IMR-90 (cell line): ENCODE results near the gene CREBBP. TPM values are rescaled to one million over a fixed set of nuclear protein-coding genes. Genes with fewer than 3 reads are reported as not detected.

Source experiments
- ATAC-seq: fragments of 200-7000 bp; cut with Tn5 transposase; 2 replicates; pipeline ENCODE4 v1.9.1; 2020; ENCODE audit warnings: low read depth, mild to moderate bottlenecking, moderate library complexity
- BruUV-seq: library from RNA; stranded (reverse); fragments of 400-500 nt; replicated peaks from 2 replicates; lab custom pipeline; 2021; lab: Mats Ljungman, UMichigan
- CTCF ChIA-PET: fragments of 300-600 bp; formaldehyde crosslinking; extraction: SDS; loops from one replicate; lab custom pipeline; 2021; ENCODE audit warnings: antibody characterized with exemption; lab: Yijun Ruan, JAX
- POLR2A ChIA-PET: fragments of 300-600 bp; sonication (Branson Sonifier 250); formaldehyde crosslinking; loops from one replicate; lab custom pipeline; 2022; ENCODE audit warnings: antibody characterized with exemption; ENCODE audit not compliant: unreplicated experiment; lab: Charles Lee
- DNase-seq: peaks from one replicate; pipeline ENCODE4 v3.0.0; 2013
- H2AFZ ChIP-seq: replicated peaks from 2 replicates; pipeline ENCODE3; 2013; ENCODE audit warnings: low read length, mild to moderate bottlenecking; ENCODE audit not compliant: poor library complexity
- H2AK5ac ChIP-seq: 2 replicates; pipeline ENCODE4 v1.6.1; 2013; ENCODE audit warnings: low read depth, low read length, inconsistent platforms
- H2AK9ac ChIP-seq: replicated peaks from 2 replicates; pipeline ENCODE3; 2013; ENCODE audit warnings: mild to moderate bottlenecking, low read depth, low read length, moderate library complexity; ENCODE audit not compliant: poor library complexity
- H2BK120ac ChIP-seq: 2 replicates; pipeline ENCODE4 v1.6.1; 2013; ENCODE audit warnings: low read depth, low read length, inconsistent platforms
- H2BK15ac ChIP-seq: 3 replicates; pipeline ENCODE4 v1.6.1; 2013; ENCODE audit warnings: low read depth, low read length, inconsistent platforms
- H2BK20ac ChIP-seq: 2 replicates; pipeline ENCODE4 v1.6.1; 2013; ENCODE audit warnings: low read depth, mild to moderate bottlenecking, inconsistent platforms, low read length, moderate library complexity
- H2BK5ac ChIP-seq: 2 replicates; pipeline ENCODE4 v1.6.1; 2013; ENCODE audit warnings: mild to moderate bottlenecking, low read depth, low read length, inconsistent platforms; ENCODE audit not compliant: poor library complexity, severe bottlenecking
- H3K14ac ChIP-seq: replicated peaks from 2 replicates; pipeline ENCODE4 v1.6.1; 2013; ENCODE audit warnings: low read depth, low read length, inconsistent platforms
- H3K18ac ChIP-seq: 2 replicates; pipeline ENCODE4 v1.6.1; 2013; ENCODE audit warnings: low read depth, low read length, control low read depth
- H3K23ac ChIP-seq: 2 replicates; pipeline ENCODE4 v1.6.1; 2013; ENCODE audit warnings: low read depth, low read length, inconsistent platforms
- H3K27ac ChIP-seq: 2 replicates; pipeline ENCODE4 v1.5.1; 2013; ENCODE audit warnings: mild to moderate bottlenecking, control low read depth, low read length; ENCODE audit not compliant: insufficient read depth
- H3K27me3 ChIP-seq: 2 replicates; pipeline ENCODE4 v1.6.1; 2013; ENCODE audit warnings: low read length; ENCODE audit not compliant: control insufficient read depth, insufficient read depth
- H3K36me3 ChIP-seq: 2 replicates; pipeline ENCODE4 v1.6.1; 2013; ENCODE audit warnings: low read length, mixed read lengths; ENCODE audit not compliant: control insufficient read depth, insufficient read depth
- H3K4ac ChIP-seq: 2 replicates; pipeline ENCODE4 v1.6.1; 2013; ENCODE audit warnings: low read depth, low read length, inconsistent platforms
- H3K4me1 ChIP-seq: 2 replicates; pipeline ENCODE4 v1.6.1; 2013; ENCODE audit warnings: low read length, mixed read lengths; ENCODE audit not compliant: control insufficient read depth, insufficient read depth
- H3K4me2 ChIP-seq: 2 replicates; pipeline ENCODE4 v1.6.1; 2013; ENCODE audit warnings: low read depth, mild to moderate bottlenecking, control low read depth, low read length, moderate library complexity
- H3K4me3 ChIP-seq: 2 replicates; pipeline ENCODE4 v1.5.1; 2013; ENCODE audit warnings: low read depth, mild to moderate bottlenecking, control low read depth, low read length, moderate library complexity; ENCODE audit not compliant: insufficient read depth
- H3K56ac ChIP-seq: 2 replicates; pipeline ENCODE4 v1.6.1; 2013; ENCODE audit warnings: low read length, inconsistent platforms; ENCODE audit not compliant: insufficient read depth; ENCODE audit errors: extremely low read depth
- H3K79me1 ChIP-seq, 2 experiments: 2 replicates each; pipeline ENCODE4 v1.6.1; 2013; ENCODE audit warnings: low read length in 2 of 2, inconsistent platforms in 1 of 2, low read depth in 1 of 2
- H3K9ac ChIP-seq: 2 replicates; pipeline ENCODE4 v1.6.1; 2013; ENCODE audit warnings: low read depth, low read length, control low read depth
- H3K9me1 ChIP-seq: 2 replicates; pipeline ENCODE4 v1.6.1; 2013; ENCODE audit warnings: low read length, inconsistent platforms; ENCODE audit not compliant: insufficient read depth
- H3K9me3 ChIP-seq: 2 replicates; pipeline ENCODE4 v1.6.1; 2013; ENCODE audit warnings: low read length; ENCODE audit not compliant: control insufficient read depth, insufficient read depth
- H4K20me1 ChIP-seq: 2 replicates; pipeline ENCODE4 v1.6.1; 2013; ENCODE audit warnings: low read length, inconsistent platforms; ENCODE audit not compliant: insufficient read depth
- H4K5ac ChIP-seq: 2 replicates; pipeline ENCODE4 v1.6.1; 2013; ENCODE audit warnings: mild to moderate bottlenecking, low read depth, low read length, control low read depth
- H4K8ac ChIP-seq, 2 experiments: 2 replicates each; pipeline ENCODE4 v1.6.1; 2013; ENCODE audit warnings: low read depth in 2 of 2, low read length in 2 of 2, control low read depth in 1 of 2, inconsistent platforms in 1 of 2
- H4K91ac ChIP-seq: 2 replicates; pipeline ENCODE4 v1.6.1; 2013; ENCODE audit warnings: low read depth, low read length, inconsistent platforms; ENCODE audit not compliant: insufficient read depth
- ELK1 ChIP-seq: fragments of 150-350 bp; IDR thresholded peaks from 2 replicates; pipeline ENCODE4 v1.6.1; 2016; ENCODE audit warnings: low read depth, mild to moderate bottlenecking, low read length, moderate library complexity, borderline replicate concordance
- RCOR1 ChIP-seq: IDR thresholded peaks from 2 replicates; pipeline ENCODE4 v1.6.1; 2012; ENCODE audit warnings: mild to moderate bottlenecking, low read length, improper control_type of control experiment; ENCODE audit not compliant: insufficient replicate concordance
- USF2 ChIP-seq: fragments of 150-350 bp; IDR thresholded peaks from 2 replicates; pipeline ENCODE4 v1.6.1; 2017; ENCODE audit warnings: mild to moderate bottlenecking, antibody characterized with exemption, low read length, low read depth
- WGBS, 2 experiments: methylation state at CpG; one replicate each; pipeline versions ENCODE4 v1.1.5 to v1.1.7; 2013; ENCODE audit warnings: missing lambda C conversion rate in 2 of 2; ENCODE audit not compliant: insufficient read length in 1 of 2; ENCODE audit errors: extremely low coverage in 2 of 2; 5-methylcytosine and 5-hydroxymethylcytosine counted together
- dilution Hi-C: fragments of 300-500 bp; cut with HindIII; formaldehyde crosslinking; loops from one replicate; pipeline ENCODE4 v1.14.3; 2018; ENCODE audit warnings: low sequenced_read_pairs; ENCODE audit not compliant: unreplicated experiment
- in situ Hi-C: fragments of 300-500 bp; cut with MboI; formaldehyde crosslinking; loops from 3 replicates; pipeline ENCODE4 v1.14.3; 2019; ENCODE audit warnings: low sequenced_read_pairs, inconsistent platforms, mixed read lengths
- intact Hi-C: fragments of 100-400 bp; cut with micrococcal nuclease; formaldehyde crosslinking; loops from 2 replicates; pipeline ENCODE4 v1.10.0; 2022
- polyA plus RNA-seq, 3 experiments: library from polyadenylated mRNA; depleted of rRNA; stranded (reverse); fragments of >200 nt; gene quantifications; 2 replicates each; pipeline ENCODE4 v1.2.3, GENCODE V29; 2012; ENCODE audit warnings: low replicate concordance in 1 of 3
- total RNA-seq: library from RNA; depleted of rRNA; stranded (reverse); fragments of >200 nt; gene quantifications from 2 replicates; pipeline ENCODE4 v1.2.3, GENCODE V29; 2012

The CREBBP gene
- total and polyA plus RNA-seq, 2 of the 4 experiments (the other 2 are of a cell fraction), result 7.3 to 12.5 TPM

- Histone ChIP-seq H4K91ac (no peak overlapping the region), H3K4me1 (no peaks in the 10 kb centered on the region; the same call in 1 of the 2 replicates), H2AK9ac (peak overlapping the region; percentile 72), H3K9me1 (peaks cover 6% of the 10 kb centered on the region; the same call in 1 of the 2 replicates), H3K56ac (no peak overlapping the region), H3K9ac (no peak overlapping the region), H3K18ac (no peak overlapping the region), H3K27ac (no peak overlapping the region), H3K27me3 (no peaks in the 10 kb centered on the region), H2BK15ac (no peak overlapping the region), H4K20me1 (no peaks in the 10 kb centered on the region; the same call in 1 of the 2 replicates), H3K4ac (no peak overlapping the region), H2BK5ac (no peak overlapping the region), H3K36me3 (peaks cover 3% of the 10 kb centered on the region; the same call in 1 of the 2 replicates), H3K23ac (no peak overlapping the region), H2AFZ (no peak overlapping the region), H3K14ac (no peak overlapping the region), H2AK5ac (no peak overlapping the region), H3K9me3 (no peaks in the 10 kb centered on the region), H3K4me2 (no peak overlapping the region), H2BK20ac (no peak overlapping the region), H4K5ac (no peak overlapping the region), H3K4me3 (no peak overlapping the region), H2BK120ac (no peak overlapping the region), H3K79me1 (peaks cover 15 to 26% of the 10 kb centered on the region in 2 experiments), H4K8ac (no peak overlapping the region)
- CTCF ChIA-PET, result no interaction called here
- BruUV-seq, result no TSS peak
- dilution Hi-C loops, result no loop called here
- intact Hi-C loops, result no loop called here
- ATAC-seq (no peak), DNase-seq (no peak)
- no peak for TF ChIP-seq USF2
- TF ChIP-seq ELK1, result no peak
- TF ChIP-seq RCOR1, result no peak
- WGBS, 2 experiments, result 80% methylated on average over 1 of the region's 11 CpGs; no CpG with 5 or more reads in 1 of the 2 experiments
- in situ Hi-C loops, result no loop called here
- POLR2A ChIA-PET, result no interaction called here
These were observed 160.1 kb downstream of the CREBBP start for GRCh38 chr16:3720418-3720817.
